PFSK-1 (cell line): ENCODE measurements around the gene LY6G6D.
A peak's percentile ranks its signal among the peaks of the same experiment; 100 is the strongest.

Experiments
- FOXP2 ChIP-seq: optimal IDR thresholded peaks from 2 replicates; pipeline ENCODE3; 2011; ENCODE audit warnings: borderline replicate concordance, control low read depth, inconsistent platforms; ENCODE audit not compliant: insufficient read depth; ENCODE audit errors: extremely low read length, extremely low read depth
- POLR2AphosphoS5 ChIP-seq: IDR thresholded peaks from 2 replicates; pipeline ENCODE4 v1.6.1; 2012; ENCODE audit warnings: low read depth, mild to moderate bottlenecking, control low read depth, low read length, moderate library complexity
- REST ChIP-seq, 2 experiments: IDR thresholded peaks; 2 replicates each; pipeline versions ENCODE4 v1.6.1 to v1.8.0; 2011 to 2012; ENCODE audit warnings: low read depth in 2 of 2, low read length in 2 of 2, control low read depth in 1 of 2, inconsistent platforms in 1 of 2, mild to moderate bottlenecking in 1 of 2, moderate library complexity in 1 of 2; ENCODE audit not compliant: insufficient read depth in 1 of 2
- SIN3A ChIP-seq: IDR thresholded peaks from 2 replicates; pipeline ENCODE4 v1.6.1; 2012; ENCODE audit warnings: mild to moderate bottlenecking, low read length, moderate library complexity, borderline replicate concordance; ENCODE audit not compliant: insufficient read depth
- TAF1 ChIP-seq: IDR thresholded peaks from 2 replicates; pipeline ENCODE4 v1.6.1; 2012; ENCODE audit warnings: low read length, control low read depth, borderline replicate concordance; ENCODE audit not compliant: insufficient read depth

The LY6G6D gene

GRCh38 chr6:31742894-31743293 is 27.7 kb downstream of the LY6G6D start:
- TF ChIP-seq POLR2AphosphoS5 (no peak), SIN3A (no peak), REST (IDR thresholded peaks at IDR 0.05; ENCODE audit: insufficient read depth in 1 of 2, low read depth in 2 of 2, low read length in 2 of 2) (no peak), TAF1 (no peak), FOXP2 (no peak)

- TF ChIP-seq POLR2AphosphoS5 (no peak), TAF1 (no peak), REST (IDR thresholded peaks at IDR 0.05; ENCODE audit: insufficient read depth in 1 of 2, low read depth in 2 of 2, low read length in 2 of 2) (no peak), FOXP2 (no peak), SIN3A (no peak)
Measured at GRCh38 chr6:31744422-31744821, 29.3 kb downstream of the LY6G6D start.

- TF ChIP-seq FOXP2 (no peak), POLR2AphosphoS5 (0 out of 2 replicates have a peak, but pooled peaks have one; percentile 7)
Measured at GRCh38 chr6:31749301-31750036, 34.3 kb downstream of the LY6G6D start.

- TF ChIP-seq SIN3A (no peak), POLR2AphosphoS5 (0 out of 2 replicates have a peak, but pooled peaks have one; percentile 4), TAF1 (no peak)
Measured at GRCh38 chr6:31750411-31751022, 35.4 kb downstream of the LY6G6D start.

GRCh38 chr6:31752739-31753319 is 37.7 kb downstream of the LY6G6D start:
- no peak for TF ChIP-seq FOXP2
- TF ChIP-seq POLR2AphosphoS5, result no peak; the same call in 1 of the 2 replicates
- TF ChIP-seq REST (IDR thresholded peaks at IDR 0.05; ENCODE audit: insufficient read depth in 1 of 2, low read depth in 2 of 2, low read length in 2 of 2), result no peak
- TF ChIP-seq SIN3A, result no peak
- TF ChIP-seq TAF1, result no peak

GRCh38 chr6:31758281-31758680 is 43.1 kb downstream of the LY6G6D start:
- TF ChIP-seq TAF1, result no peak
